ENCODE data around the gene CBLIF. TPM values are rescaled to one million over a fixed set of nuclear protein-coding genes. Genes with fewer than 3 reads are reported as not detected.
A peak's percentile ranks its signal among the peaks of the same experiment; 100 is the strongest.

The CBLIF gene
- total RNA-seq, 1 experiment from 2014 or later = not detected

DNA sequence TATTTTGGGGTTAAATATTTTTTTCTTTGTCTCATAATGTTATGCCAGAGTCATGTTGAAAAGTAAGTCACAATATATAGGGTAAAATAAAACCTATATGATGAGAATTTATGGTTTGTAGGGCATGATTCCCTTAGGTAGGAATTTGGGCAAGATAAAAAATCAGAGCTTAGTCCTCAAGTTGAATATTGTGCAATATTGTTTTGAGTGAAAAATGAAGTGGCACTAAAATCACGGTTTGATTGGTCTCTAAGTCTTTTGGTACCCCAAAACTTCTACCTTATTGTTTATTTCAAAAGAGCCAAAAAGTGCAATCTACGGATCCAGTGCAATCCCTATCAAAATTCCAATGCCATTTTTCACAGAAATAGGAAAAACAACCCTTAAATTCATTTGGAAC is 33.1 kb downstream of the CBLIF start:
- ChIA-PET CTCF (no interaction called here), POLR2A (ENCODE audit: unreplicated experiment) (interaction anchor here (0.7 kb wide), 1 partner anchor 1894 kb away, joined by 8 read pairs; no protein-coding TSS in a partner anchor)
- Histone ChIP-seq H3K36me3 (ENCODE audit: low read depth) (0 out of 2 replicates have a peak, but pooled peaks cover 15% of the 10 kb centered on the region), H3K27me3 (ENCODE audit: insufficient read depth, low read depth) (no peaks in the 10 kb centered on the region), H3K9me3 (ENCODE audit: insufficient read depth, low read depth) (no peaks in the 10 kb centered on the region), H3K4me1 (replicated peaks; ENCODE audit: insufficient read depth) (peaks cover 14% of the 10 kb centered on the region; the same call in 1 of the 2 replicates), H3K4me3 (no peak overlapping the region), H3F3A (ENCODE audit: insufficient read depth, low read depth) (peaks cover 28% of the 10 kb centered on the region; the same call in 1 of the 2 replicates), H3K79me2 (ENCODE audit: low read depth) (peaks cover 18% of the 10 kb centered on the region), H2AFZ (no peak overlapping the region), H3K9me2 (ENCODE audit: insufficient read depth) (no peaks in the 10 kb centered on the region), H3K4me2 (no peak overlapping the region), H3K27ac (no peak overlapping the region), H4K20me1 (ENCODE audit: insufficient read depth) (no peaks in the 10 kb centered on the region)
- no peak for TF ChIP-seq EZH2 (IDR thresholded peaks at IDR 0.05; ENCODE audit: low read depth)
- no peak for TF ChIP-seq CTCF (conservative IDR thresholded peaks at IDR 0.05)
- BruUV-seq (replicated peaks) = no TSS peak
- no peak for DNase-seq
- intact Hi-C loops (cut with micrococcal nuclease; ENCODE audit: unreplicated experiment) = loop anchor here (5.0 kb wide), 1 partner anchor 45 kb away; no protein-coding TSS in a partner anchor

DNA sequence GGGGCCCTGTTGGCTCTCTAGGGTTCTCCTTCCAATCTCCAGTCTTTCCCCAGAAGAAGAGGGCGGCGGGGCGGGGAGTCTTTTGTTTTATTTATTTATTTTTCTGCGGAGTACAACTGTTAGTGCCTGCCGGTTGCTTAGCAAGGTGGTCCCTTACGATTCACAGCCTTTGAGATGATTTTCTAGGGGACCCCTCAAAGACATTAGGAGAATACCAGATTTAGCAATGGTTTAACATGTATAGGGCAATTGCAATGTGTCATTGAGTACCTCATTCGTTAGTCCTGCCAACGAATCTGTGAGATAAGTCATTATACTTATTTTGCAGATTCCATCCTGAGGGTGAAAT is 34.4 kb downstream of the CBLIF start:
- BruUV-seq (replicated peaks) = no TSS peak
- Histone ChIP-seq H3K9me2 (ENCODE audit: insufficient read depth) (no peaks in the 10 kb centered on the region), H3K4me3 (peak overlapping the region; percentile 73), H3K36me3 (ENCODE audit: low read depth) (0 out of 2 replicates have a peak, but pooled peaks cover 15% of the 10 kb centered on the region), H3K4me1 (replicated peaks; ENCODE audit: insufficient read depth) (peaks cover 14% of the 10 kb centered on the region; the same call in 1 of the 2 replicates), H4K20me1 (ENCODE audit: insufficient read depth) (no peaks in the 10 kb centered on the region), H2AFZ (peak overlapping the region; percentile 94), H3F3A (ENCODE audit: insufficient read depth, low read depth) (peaks cover 28% of the 10 kb centered on the region; the same call in 1 of the 2 replicates), H3K4me2 (peak overlapping the region; percentile 94), H3K79me2 (ENCODE audit: low read depth) (peaks cover 18% of the 10 kb centered on the region), H3K27ac (peak overlapping the region; percentile 58), H3K9me3 (ENCODE audit: insufficient read depth, low read depth) (no peaks in the 10 kb centered on the region), H3K27me3 (ENCODE audit: insufficient read depth, low read depth) (no peaks in the 10 kb centered on the region)
- DNase-seq = no peak
- TF ChIP-seq EZH2 (IDR thresholded peaks at IDR 0.05; ENCODE audit: low read depth) (no peak), CTCF (conservative IDR thresholded peaks at IDR 0.05) (no peak)
- intact Hi-C loops (cut with micrococcal nuclease; ENCODE audit: unreplicated experiment) = loop anchor here (2.0 to 5.0 kb wide), 3 partner anchors 46 to 260 kb away; partner anchors contain the start of gene STX3
- ChIA-PET POLR2A (ENCODE audit: unreplicated experiment) (interaction anchor here (0.7 kb wide), 1 partner anchor 108 kb away, joined by 15 read pairs; no protein-coding TSS in a partner anchor), CTCF (interaction anchor here (0.8 to 1.0 kb wide), 2 partner anchors 55 to 108 kb away, joined by 4 to 9 read pairs; no protein-coding TSS in a partner anchor)

GRCh38 chr11:59810189-59810910 is 34.9 kb downstream of the CBLIF start, which contains the start of gene MRPL16:
TSS of gene MRPL16 (minus strand) at chr11:59810778. CDS start at chr11:59810658, 120 bp downstream.
- H3K9me2 ChIP-seq (ENCODE audit: insufficient read depth) = no peaks in the 10 kb centered on the region
- H3K9me3 ChIP-seq (ENCODE audit: insufficient read depth, low read depth) = no peaks in the 10 kb centered on the region
- H3K4me2 ChIP-seq = peak within 1 kb of the TSS; percentile 94
- H3K36me3 ChIP-seq (ENCODE audit: low read depth) = 0 out of 2 replicates have a peak, but pooled peaks cover 15% of the 10 kb centered on the region
- no TSS peak for BruUV-seq (replicated peaks)
- peak; percentile 57; the same call in 1 of the 2 replicates for TF ChIP-seq CTCF (conservative IDR thresholded peaks at IDR 0.05)
- TF ChIP-seq EZH2 (IDR thresholded peaks at IDR 0.05; ENCODE audit: low read depth) = no peak
- ChIA-PET POLR2A (ENCODE audit: unreplicated experiment) (interaction anchor here (0.6 to 0.7 kb wide), 2 partner anchors 109 to 141 kb away, joined by 4 to 15 read pairs; partner anchors contain the start of gene PATL1), CTCF (interaction anchor here (0.8 to 1.0 kb wide), 2 partner anchors 54 to 109 kb away, joined by 4 to 9 read pairs; no protein-coding TSS in a partner anchor)
- no peaks in the 10 kb centered on the region for H4K20me1 ChIP-seq (ENCODE audit: insufficient read depth)
- no peaks in the 10 kb centered on the region for H3K27me3 ChIP-seq (ENCODE audit: insufficient read depth, low read depth)
- H3K4me1 ChIP-seq (replicated peaks; ENCODE audit: insufficient read depth) = peaks cover 14% of the 10 kb centered on the region; the same call in 1 of the 2 replicates
- peaks cover 28% of the 10 kb centered on the region; the same call in 1 of the 2 replicates for H3F3A ChIP-seq (ENCODE audit: insufficient read depth, low read depth)
- H3K27ac ChIP-seq = peak within 1 kb of the TSS; percentile 58
- peak within 1 kb of the TSS; percentile 94 for H2AFZ ChIP-seq
- intact Hi-C loops (cut with micrococcal nuclease; ENCODE audit: unreplicated experiment) = loop anchor here (2.0 to 5.0 kb wide), 3 partner anchors 47 to 260 kb away; partner anchors contain the start of gene STX3
- peaks cover 18% of the 10 kb centered on the region for H3K79me2 ChIP-seq (ENCODE audit: low read depth)
- peak; percentile 89 to 92 for DNase-seq
- H3K4me3 ChIP-seq = peak within 1 kb of the TSS; percentile 73
